ENCODE measurements around the gene FAM222A. TPM values are rescaled to one million over a fixed set of nuclear protein-coding genes. Genes with fewer than 3 reads are reported as not detected.

The FAM222A gene
- total RNA-seq, 1 experiment from 2014 or later, result 2.1 TPM

DNA sequence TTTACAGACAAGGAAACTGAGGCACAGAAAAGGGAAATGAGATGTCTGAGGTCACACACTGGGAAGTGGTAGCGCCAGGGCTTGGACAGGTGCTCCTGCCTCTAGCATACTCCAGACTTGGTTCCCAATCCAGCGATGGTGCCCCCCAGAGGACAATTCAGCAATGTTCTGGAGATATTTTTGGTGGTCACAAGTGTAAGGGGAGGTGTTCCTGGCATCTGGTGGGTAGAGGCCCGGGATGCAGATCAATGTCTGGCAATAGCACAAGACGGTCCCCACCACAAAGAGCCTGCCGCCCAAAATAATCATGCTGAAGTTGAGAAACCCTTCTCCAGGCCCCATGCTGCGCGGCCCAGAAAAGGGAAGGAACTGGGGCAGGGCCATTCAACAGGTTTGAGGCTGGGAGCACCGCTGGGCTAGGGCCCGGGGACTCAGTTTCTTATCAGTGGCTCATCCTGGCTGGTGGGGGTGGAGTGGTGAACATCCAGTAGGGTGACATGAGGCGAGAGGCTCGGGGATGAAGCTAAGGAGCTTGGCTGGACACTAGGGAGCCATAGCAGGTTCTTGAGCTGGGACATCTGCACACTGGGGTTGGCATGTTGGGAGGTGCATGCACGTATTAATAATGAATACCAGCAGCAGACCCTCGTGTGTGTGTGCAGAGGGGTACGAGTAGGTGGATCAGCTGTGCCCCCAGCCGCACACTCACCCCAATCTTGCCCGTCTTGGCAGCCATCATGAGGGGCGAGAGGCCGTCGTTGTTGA is 84.5 kb downstream of the FAM222A start:
- no peak for DNase-seq (ENCODE audit: low read depth)

DNA sequence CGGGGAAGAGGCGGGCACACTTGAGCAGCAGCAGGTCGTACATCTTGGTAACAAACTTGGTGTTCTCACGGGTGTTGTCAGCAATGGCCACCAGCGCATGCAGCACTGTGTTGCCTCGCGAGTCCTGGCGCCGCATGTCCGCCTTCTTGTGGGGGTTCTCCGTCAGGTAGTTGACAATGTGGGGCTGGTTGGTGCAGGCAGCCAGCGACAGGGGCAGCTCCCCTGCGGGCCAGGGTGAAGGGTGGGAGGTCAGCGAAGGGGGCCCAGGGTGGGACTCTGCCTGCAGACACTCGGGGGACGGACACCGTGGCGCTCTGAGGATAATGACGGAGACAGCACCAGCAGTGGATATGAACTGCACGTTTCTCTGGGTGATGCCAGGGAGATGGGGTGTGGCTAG is 85.1 kb downstream of the FAM222A start:
- no peak for DNase-seq (ENCODE audit: low read depth)

- DNase-seq (ENCODE audit: low read depth), result no peak
Measured at GRCh38 chr12:109800536-109800935, 86.9 kb downstream of the FAM222A start.

DNA sequence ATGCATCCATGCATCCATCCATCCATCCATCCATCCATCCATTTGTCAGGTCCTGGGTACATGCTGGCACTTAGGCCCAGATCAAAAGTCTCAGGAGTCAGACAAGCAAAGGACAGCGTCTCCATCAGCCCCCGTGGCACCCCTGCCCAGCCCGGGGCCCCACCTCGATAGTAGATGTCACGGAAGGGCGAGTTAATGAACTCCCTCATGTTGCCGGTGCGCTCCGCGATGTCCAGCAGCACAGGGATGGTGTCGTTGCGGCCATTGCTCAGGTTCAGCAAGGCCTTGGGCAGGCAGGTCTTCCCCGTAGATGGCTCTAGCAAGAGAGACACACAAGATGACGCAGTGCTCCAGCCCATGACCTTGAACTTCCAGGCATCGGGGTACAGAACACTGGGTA is 89.2 kb downstream of the FAM222A start:
- DNase-seq (ENCODE audit: low read depth), result no peak

DNA sequence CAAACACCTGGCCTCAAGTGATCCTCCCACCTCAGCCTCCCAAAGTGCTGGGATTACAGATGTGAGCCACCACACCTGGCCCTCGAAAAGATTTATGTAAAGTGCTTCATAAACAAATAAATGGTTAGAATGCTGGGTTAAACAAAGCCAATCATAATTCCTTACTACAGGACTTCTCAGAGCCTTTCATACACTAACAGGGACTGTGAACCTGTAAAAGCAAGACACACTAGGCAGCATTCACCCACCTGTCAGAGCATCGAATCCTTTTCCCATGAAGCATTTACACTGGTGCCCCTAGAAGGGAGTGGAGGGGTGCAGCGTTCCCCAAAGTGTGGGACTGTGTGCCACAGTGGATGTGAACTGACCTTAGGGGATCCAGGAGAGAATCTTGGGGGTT is 90.1 kb downstream of the FAM222A start:
- no peak for DNase-seq (ENCODE audit: low read depth)

GRCh38 chr12:109804820-109805761 is 91.5 kb downstream of the FAM222A start:
- DNase-seq (ENCODE audit: low read depth), result peak; percentile 31

DNA sequence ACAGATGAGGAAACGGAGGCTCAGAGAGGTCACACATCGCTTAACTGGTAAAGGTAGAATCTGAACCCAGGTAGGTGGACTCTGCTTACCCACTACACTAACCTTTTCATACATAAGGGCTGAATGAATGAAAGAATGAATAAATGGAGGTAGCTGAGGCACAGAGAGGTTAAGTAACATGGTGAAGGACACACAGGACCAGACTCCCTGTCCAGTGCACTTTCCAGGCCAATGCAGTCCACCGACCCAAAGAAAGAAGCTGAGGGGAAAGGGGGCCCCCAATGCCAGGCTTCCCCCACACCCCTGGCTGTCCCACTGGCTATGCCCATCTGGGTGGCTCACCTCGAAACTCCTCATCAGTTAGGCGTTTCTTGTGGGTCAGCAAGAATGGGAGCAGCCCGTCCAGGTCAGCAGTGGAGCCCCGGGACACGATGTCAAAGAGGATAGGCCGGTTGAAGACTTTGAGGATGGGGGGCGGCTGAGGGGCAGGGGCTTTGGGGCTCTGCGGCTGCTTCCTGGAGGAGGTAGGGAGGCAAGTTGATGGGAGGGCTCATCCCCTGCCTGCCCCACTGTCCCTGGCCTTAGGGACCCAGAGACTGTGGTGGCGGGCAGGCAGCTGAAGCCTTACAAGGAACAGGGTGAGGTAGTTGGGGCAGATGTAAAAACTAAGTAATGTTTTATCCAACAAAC is 94.5 kb downstream of the FAM222A start:
- no peak for DNase-seq (ENCODE audit: low read depth)

- no peak for DNase-seq (ENCODE audit: low read depth)
Measured at GRCh38 chr12:109808876-109809646, 95.4 kb downstream of the FAM222A start.

- DNase-seq (ENCODE audit: low read depth), result no peak
Measured at GRCh38 chr12:109810954-109811623, 97.5 kb downstream of the FAM222A start.

GRCh38 chr12:109811624-109811995 is 98.0 kb downstream of the FAM222A start:
- DNase-seq (ENCODE audit: low read depth), result no peak

DNA sequence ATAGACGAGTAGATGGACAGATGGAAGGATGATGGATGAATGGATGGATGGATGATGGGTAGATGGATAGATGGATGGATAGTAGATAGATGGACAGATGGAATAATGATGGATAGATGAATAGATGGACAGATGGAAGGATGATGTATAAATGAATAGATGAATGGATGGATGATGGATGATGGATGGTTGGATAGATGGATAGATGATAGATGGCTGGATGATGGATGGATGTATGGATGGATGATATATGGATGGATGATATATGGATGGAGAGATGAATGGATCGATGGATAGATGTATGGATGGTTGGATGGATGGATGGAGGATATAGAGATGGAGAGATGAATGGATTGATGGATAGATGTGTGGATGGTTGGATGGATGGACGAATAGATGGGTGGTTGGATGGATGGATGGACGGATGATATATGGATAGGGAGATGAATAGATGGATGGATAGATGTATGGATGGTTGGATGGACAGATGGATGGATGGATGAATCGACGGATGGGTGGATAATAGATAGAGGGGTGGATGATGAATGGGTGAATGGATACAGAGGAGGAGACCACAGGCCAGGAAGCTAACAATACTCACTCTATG is 100.3 kb downstream of the FAM222A start:
- DNase-seq (ENCODE audit: low read depth), result no peak

DNA sequence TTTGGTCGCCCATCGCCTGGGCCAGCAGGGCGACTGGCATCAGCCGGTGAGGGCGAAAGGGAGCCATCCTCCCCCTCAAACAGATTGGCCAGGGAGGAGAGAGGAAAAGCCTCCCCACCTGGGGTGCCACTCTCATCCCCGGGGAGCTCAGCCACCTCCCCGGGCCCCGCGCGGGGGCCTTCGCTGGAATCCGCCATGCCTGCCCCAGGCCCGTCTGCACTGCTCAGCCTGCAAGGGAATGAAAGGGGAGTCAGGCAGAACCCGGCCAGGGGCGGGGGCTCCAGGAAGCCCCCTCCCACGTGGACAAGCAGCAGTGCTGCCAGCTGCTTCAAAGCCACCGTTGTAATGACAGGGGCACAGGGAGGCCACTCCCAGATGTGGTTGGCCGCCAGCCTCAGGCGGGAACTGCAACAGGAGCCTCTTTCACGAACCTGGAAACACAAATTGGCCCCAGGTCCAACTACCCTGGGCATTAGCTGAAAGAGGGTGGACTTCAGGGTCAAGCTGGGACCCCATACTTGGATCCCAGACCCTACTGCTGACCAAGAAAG is 101.0 kb downstream of the FAM222A start:
- DNase-seq (ENCODE audit: low read depth), result no peak

DNA sequence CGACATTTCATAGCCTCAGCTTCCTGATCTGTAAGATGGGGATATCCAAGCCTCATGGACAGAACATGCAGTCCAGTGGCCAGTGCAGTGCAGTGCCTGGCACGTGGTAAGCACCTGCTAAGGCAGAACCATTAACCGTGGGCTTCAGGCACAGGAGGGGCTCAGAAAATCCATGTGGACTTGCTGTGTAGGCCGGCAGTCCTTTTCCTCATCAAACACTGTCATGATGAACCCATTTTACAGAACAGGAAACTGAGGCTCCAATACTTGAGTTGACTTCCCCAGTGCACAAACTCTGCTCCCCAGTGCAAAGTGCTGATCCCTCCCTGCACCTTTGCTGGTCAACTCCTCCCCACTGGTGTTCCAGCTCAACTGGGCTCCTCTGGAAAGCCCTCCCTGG is 101.6 kb downstream of the FAM222A start:
- DNase-seq (ENCODE audit: low read depth), result no peak

GRCh38 chr12:109815757-109816617 is 102.4 kb downstream of the FAM222A start:
- DNase-seq (ENCODE audit: low read depth), result no peak

- DNase-seq (ENCODE audit: low read depth), result no peak
Measured at GRCh38 chr12:109816870-109817269, 103.2 kb downstream of the FAM222A start.

- no peak for DNase-seq (ENCODE audit: low read depth)
Measured at GRCh38 chr12:109817627-109818231, 104.1 kb downstream of the FAM222A start.

- DNase-seq (ENCODE audit: low read depth), result no peak
Measured at GRCh38 chr12:109818253-109818652, 104.6 kb downstream of the FAM222A start.

- peak; percentile 87 for DNase-seq (ENCODE audit: low read depth)
Measured at GRCh38 chr12:109818905-109819500, 105.4 kb downstream of the FAM222A start.

All from M059J (cell line).